ENCODE results near the gene SKAP2.

- TF ChIP-seq, protein P1, sequence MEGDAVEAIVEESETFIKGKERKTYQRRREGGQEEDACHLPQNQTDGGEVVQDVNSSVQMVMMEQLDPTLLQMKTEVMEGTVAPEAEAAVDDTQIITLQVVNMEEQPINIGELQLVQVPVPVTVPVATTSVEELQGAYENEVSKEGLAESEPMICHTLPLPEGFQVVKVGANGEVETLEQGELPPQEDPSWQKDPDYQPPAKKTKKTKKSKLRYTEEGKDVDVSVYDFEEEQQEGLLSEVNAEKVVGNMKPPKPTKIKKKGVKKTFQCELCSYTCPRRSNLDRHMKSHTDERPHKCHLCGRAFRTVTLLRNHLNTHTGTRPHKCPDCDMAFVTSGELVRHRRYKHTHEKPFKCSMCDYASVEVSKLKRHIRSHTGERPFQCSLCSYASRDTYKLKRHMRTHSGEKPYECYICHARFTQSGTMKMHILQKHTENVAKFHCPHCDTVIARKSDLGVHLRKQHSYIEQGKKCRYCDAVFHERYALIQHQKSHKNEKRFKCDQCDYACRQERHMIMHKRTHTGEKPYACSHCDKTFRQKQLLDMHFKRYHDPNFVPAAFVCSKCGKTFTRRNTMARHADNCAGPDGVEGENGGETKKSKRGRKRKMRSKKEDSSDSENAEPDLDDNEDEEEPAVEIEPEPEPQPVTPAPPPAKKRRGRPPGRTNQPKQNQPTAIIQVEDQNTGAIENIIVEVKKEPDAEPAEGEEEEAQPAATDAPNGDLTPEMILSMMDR (IDR thresholded peaks at IDR 0.05; ENCODE audit: borderline replicate concordance, extremely low read depth, low read length, poor library complexity, severe bottlenecking): no peak
- TF ChIP-seq EZH2 (IDR thresholded peaks at IDR 0.05; ENCODE audit: borderline replicate concordance, low read depth, low read length, severe bottlenecking): no peak
Measured at GRCh38 chr7:26675143-26675887, 189.1 kb downstream of the SKAP2 start.
